ENCODE results near the gene ARL6IP4.

GRCh38 chr12:123017753-123018152, 37.3 kb downstream of the ARL6IP4 start:
- TF ChIP-seq CTCF (IDR thresholded peaks at IDR 0.05) (no peak), POLR2A (IDR thresholded peaks at IDR 0.05) (no peak)

Data from esophagus squamous epithelium (tissue), 4 donors.